Panc1 (cell line): ENCODE data around the gene ALDH5A1. TPM values are rescaled to one million over a fixed set of nuclear protein-coding genes. Genes with fewer than 3 reads are reported as not detected.

Experiments
- ATAC-seq: fragments of 200-7000 bp; cut with Tn5 transposase; 2 replicates; pipeline ENCODE4 v1.9.1; 2020; ENCODE audit warnings: mild to moderate bottlenecking, moderate library complexity
- BruUV-seq: library from RNA; stranded (reverse); fragments of 400-500 nt; replicated peaks from 2 replicates; lab custom pipeline; 2021; lab: Mats Ljungman, UMichigan
- CTCF ChIA-PET: fragments of 300-600 bp; sonication (Branson Sonifier 250); formaldehyde crosslinking; loops from one replicate; lab custom pipeline; 2022; ENCODE audit warnings: antibody characterized with exemption; lab: Charles Lee
- POLR2A ChIA-PET: fragments of 300-600 bp; sonication (Branson Sonifier 250); formaldehyde crosslinking; loops from one replicate; lab custom pipeline; 2022; ENCODE audit warnings: antibody characterized with exemption; lab: Charles Lee
- DNase-seq: peaks from one replicate; pipeline ENCODE4 v3.0.0-alpha.2; 2010; ENCODE audit warnings: low read depth, low spot score
- H3K27ac ChIP-seq: 2 replicates; pipeline ENCODE4 v1.5.1; 2011; ENCODE audit warnings: mild to moderate bottlenecking, low read length, inconsistent platforms
- H3K27me3 ChIP-seq: fragments of 200-500 bp; sonication (Bioruptor generic); 2 replicates; pipeline ENCODE4 v1.6.0; 2014; ENCODE audit warnings: low read length, inconsistent platforms; ENCODE audit not compliant: control insufficient read depth, insufficient read depth
- H3K36me3 ChIP-seq: fragments of 200-500 bp; sonication (Bioruptor generic); 2 replicates; pipeline ENCODE4 v1.5.1; 2014; ENCODE audit warnings: inconsistent platforms, mild to moderate bottlenecking, low read length, moderate library complexity; ENCODE audit not compliant: control insufficient read depth, insufficient read depth
- H3K4me1 ChIP-seq: 2 replicates; pipeline ENCODE4 v1.5.1; 2011; ENCODE audit warnings: inconsistent platforms, mild to moderate bottlenecking, low read length, moderate library complexity; ENCODE audit not compliant: control insufficient read depth, insufficient read depth
- H3K4me3 ChIP-seq, 2 experiments: 2 replicates each; pipeline ENCODE4 v1.5.1; 2011 to 2012; ENCODE audit warnings: low read depth in 2 of 2, low read length in 2 of 2, mild to moderate bottlenecking in 2 of 2, inconsistent platforms in 1 of 2, moderate library complexity in 1 of 2
- H3K9me3 ChIP-seq: fragments of 200-500 bp; sonication (Bioruptor generic); 2 replicates; pipeline ENCODE4 v1.5.1; 2014; ENCODE audit warnings: low read depth, mild to moderate bottlenecking, inconsistent platforms, low read length, moderate library complexity; ENCODE audit not compliant: control insufficient read depth, insufficient read depth
- CTCF ChIP-seq: fragments of 450-650 bp; IDR thresholded peaks from 2 replicates; pipeline ENCODE4 v1.5.1; 2017; ENCODE audit warnings: mild to moderate bottlenecking
- POLR2AphosphoS5 ChIP-seq: IDR thresholded peaks from 2 replicates; pipeline ENCODE4 v1.6.1; 2012; ENCODE audit warnings: mild to moderate bottlenecking, low read depth, low read length, moderate library complexity
- REST ChIP-seq, 2 experiments: IDR thresholded peaks; 2 replicates each; pipeline ENCODE4 v1.6.1; 2011 to 2012; ENCODE audit warnings: low read depth in 2 of 2, control low read depth in 1 of 2, low read length in 1 of 2, mild to moderate bottlenecking in 1 of 2, moderate library complexity in 1 of 2; ENCODE audit not compliant: insufficient read depth in 1 of 2
- SIN3A ChIP-seq: IDR thresholded peaks from 2 replicates; pipeline ENCODE4 v1.6.1; 2012; ENCODE audit warnings: low read depth, mild to moderate bottlenecking, low read length, moderate library complexity, borderline replicate concordance; ENCODE audit not compliant: insufficient read depth
- TCF7L2 ChIP-seq: IDR thresholded peaks from 2 replicates; pipeline ENCODE4 v1.6.1; 2011; ENCODE audit warnings: mild to moderate bottlenecking, low read depth, low read length, inconsistent platforms
- in situ Hi-C: cut with HindIII; loops from 2 replicates; pipeline ENCODE4 v1.10.0; 2016; ENCODE audit warnings: low sequenced_read_pairs, low pct_unique_long_range_greater_than_20kb
- intact Hi-C: fragments of 100-400 bp; cut with micrococcal nuclease; formaldehyde crosslinking; loops from one replicate; pipeline ENCODE4 v1.10.0; 2022; ENCODE audit not compliant: unreplicated experiment
- total RNA-seq: library from RNA; stranded (reverse); gene quantifications from one replicate; pipeline ENCODE4 v1.2.1, GENCODE V29; 2021; ENCODE audit not compliant: unreplicated experiment

The ALDH5A1 gene
- total RNA-seq, 1 experiment from 2014 or later = 4.2 TPM

- ChIA-PET CTCF (interaction anchor here (0.5 to 1.0 kb wide), 5 partner anchors 10 to 184 kb away, joined by 3 to 8 read pairs (median 3); no protein-coding TSS in a partner anchor), POLR2A (interaction anchor here (1.3 kb wide), 1 partner anchor 118 kb away, joined by 3 read pairs; no protein-coding TSS in a partner anchor)
- no TSS peak for BruUV-seq
- H3K27ac ChIP-seq = no peak overlapping the region
- H3K4me3 ChIP-seq = no peak overlapping the region
- TF ChIP-seq CTCF (peak; percentile 89), SIN3A (no peak), TCF7L2 (no peak), POLR2AphosphoS5 (no peak), REST (IDR thresholded peaks at IDR 0.05; ENCODE audit: insufficient read depth in 1 of 2, low read depth in 2 of 2, low read length in 1 of 2) (no peak)
- in situ Hi-C loops (no loop called here), intact Hi-C loops (loop anchor here (1.0 to 10.0 kb wide), 3 partner anchors 114 to 494 kb away; no protein-coding TSS in a partner anchor)
- DNase-seq = peak; percentile 58
- H3K9me3 ChIP-seq = no peaks in the 10 kb centered on the region
- H3K27me3 ChIP-seq = no peaks in the 10 kb centered on the region
- H3K36me3 ChIP-seq = no peaks in the 10 kb centered on the region
- no peaks in the 10 kb centered on the region for H3K4me1 ChIP-seq
- ATAC-seq = peak; percentile 97
These were observed 86.4 kb downstream of the ALDH5A1 start for GRCh38 chr6:24581084-24581669.

GRCh38 chr6:24583463-24584381 lies 89.0 kb downstream of the ALDH5A1 start:
- Histone ChIP-seq H3K27ac (no peak overlapping the region), H3K4me3 (no peak overlapping the region), H3K27me3 (no peaks in the 10 kb centered on the region), H3K4me1 (no peaks in the 10 kb centered on the region), H3K36me3 (no peaks in the 10 kb centered on the region), H3K9me3 (no peaks in the 10 kb centered on the region)
- BruUV-seq = no TSS peak
- DNase-seq (peak; percentile 48), ATAC-seq (peak; percentile 81)
- ChIA-PET CTCF (interaction anchor here (0.6 kb wide), 1 partner anchor 1403 kb away, joined by 5 read pairs; no protein-coding TSS in a partner anchor), POLR2A (no interaction called here)
- TF ChIP-seq SIN3A (no peak), CTCF (peak; percentile 92)
- in situ Hi-C loops (no loop called here), intact Hi-C loops (loop anchor here (1.0 to 10.0 kb wide), 3 partner anchors 115 to 491 kb away; no protein-coding TSS in a partner anchor)
